Measurements from ENCODE around the gene MED9.

The MED9 gene

GRCh38 chr17:17492571-17492970 lies 15.8 kb downstream of the MED9 start:
- DNase-seq: no peak

GRCh38 chr17:17493249-17493985 lies 16.6 kb downstream of the MED9 start:
- DNase-seq: no peak

- DNase-seq: no peak
These were observed 17.2 kb downstream of the MED9 start for GRCh38 chr17:17493986-17494466.

GRCh38 chr17:17494499-17494869 lies 17.7 kb downstream of the MED9 start:
- no peak for DNase-seq

- no peak for DNase-seq
These were observed 18.2 kb downstream of the MED9 start for GRCh38 chr17:17494870-17495535.

- no peak for DNase-seq
These were observed 18.9 kb downstream of the MED9 start for GRCh38 chr17:17495536-17496188.

- DNase-seq: peak; percentile 75
These were observed 19.6 kb downstream of the MED9 start, which contains the start of gene RASD1 for GRCh38 chr17:17496189-17497064. Gene RASD1 (minus strand): TSS chr17:17496395. CDS start chr17:17496181, 214 bp downstream.

GRCh38 chr17:17497065-17497844 lies 20.5 kb downstream of the MED9 start:
- DNase-seq: no peak

- DNase-seq: no peak
These were observed 21.2 kb downstream of the MED9 start for GRCh38 chr17:17497845-17498520.

- DNase-seq: no peak
These were observed 22.0 kb downstream of the MED9 start for GRCh38 chr17:17498606-17499301.

GRCh38 chr17:17499402-17500145 lies 22.8 kb downstream of the MED9 start:
- no peak for DNase-seq

- DNase-seq: no peak
These were observed 24.3 kb downstream of the MED9 start for GRCh38 chr17:17500999-17501605.

GRCh38 chr17:17502741-17503565 lies 26.2 kb downstream of the MED9 start:
- no peak for DNase-seq

- DNase-seq: no peak
These were observed 26.8 kb downstream of the MED9 start for GRCh38 chr17:17503566-17504130.

GRCh38 chr17:17504341-17505140 lies 27.7 kb downstream of the MED9 start:
- DNase-seq: no peak

GRCh38 chr17:17505151-17505550 lies 28.4 kb downstream of the MED9 start:
- DNase-seq: no peak

GRCh38 chr17:17505610-17506171 lies 28.9 kb downstream of the MED9 start:
- no peak for DNase-seq
